HL-60 (cell line): Measurements from ENCODE around the gene AAMP.

Source experiments
- CTCF ChIP-seq: IDR thresholded peaks from one replicate; pipeline ENCODE4 v1.5.1; 2011; ENCODE audit warnings: low read length, control low read depth, inconsistent platforms; ENCODE audit not compliant: insufficient read depth
- GABPA ChIP-seq: IDR thresholded peaks from 2 replicates; pipeline ENCODE4 v1.6.1; 2012; ENCODE audit warnings: low read depth
- POLR2AphosphoS5 ChIP-seq: IDR thresholded peaks from 2 replicates; pipeline ENCODE4 v1.6.1; 2012; ENCODE audit warnings: low read depth
- TF ChIP-seq, protein P1 (sequence below): IDR thresholded peaks from 2 replicates; pipeline ENCODE4 v1.6.1; 2012; ENCODE audit warnings: low read depth; ENCODE audit not compliant: insufficient replicate concordance

GRCh38 chr2:218270721-218271486, 967 bp upstream of the AAMP start:
- TF ChIP-seq CTCF (no peak), POLR2AphosphoS5 (no peak), GABPA (no peak)
- TF ChIP-seq, protein P1, sequence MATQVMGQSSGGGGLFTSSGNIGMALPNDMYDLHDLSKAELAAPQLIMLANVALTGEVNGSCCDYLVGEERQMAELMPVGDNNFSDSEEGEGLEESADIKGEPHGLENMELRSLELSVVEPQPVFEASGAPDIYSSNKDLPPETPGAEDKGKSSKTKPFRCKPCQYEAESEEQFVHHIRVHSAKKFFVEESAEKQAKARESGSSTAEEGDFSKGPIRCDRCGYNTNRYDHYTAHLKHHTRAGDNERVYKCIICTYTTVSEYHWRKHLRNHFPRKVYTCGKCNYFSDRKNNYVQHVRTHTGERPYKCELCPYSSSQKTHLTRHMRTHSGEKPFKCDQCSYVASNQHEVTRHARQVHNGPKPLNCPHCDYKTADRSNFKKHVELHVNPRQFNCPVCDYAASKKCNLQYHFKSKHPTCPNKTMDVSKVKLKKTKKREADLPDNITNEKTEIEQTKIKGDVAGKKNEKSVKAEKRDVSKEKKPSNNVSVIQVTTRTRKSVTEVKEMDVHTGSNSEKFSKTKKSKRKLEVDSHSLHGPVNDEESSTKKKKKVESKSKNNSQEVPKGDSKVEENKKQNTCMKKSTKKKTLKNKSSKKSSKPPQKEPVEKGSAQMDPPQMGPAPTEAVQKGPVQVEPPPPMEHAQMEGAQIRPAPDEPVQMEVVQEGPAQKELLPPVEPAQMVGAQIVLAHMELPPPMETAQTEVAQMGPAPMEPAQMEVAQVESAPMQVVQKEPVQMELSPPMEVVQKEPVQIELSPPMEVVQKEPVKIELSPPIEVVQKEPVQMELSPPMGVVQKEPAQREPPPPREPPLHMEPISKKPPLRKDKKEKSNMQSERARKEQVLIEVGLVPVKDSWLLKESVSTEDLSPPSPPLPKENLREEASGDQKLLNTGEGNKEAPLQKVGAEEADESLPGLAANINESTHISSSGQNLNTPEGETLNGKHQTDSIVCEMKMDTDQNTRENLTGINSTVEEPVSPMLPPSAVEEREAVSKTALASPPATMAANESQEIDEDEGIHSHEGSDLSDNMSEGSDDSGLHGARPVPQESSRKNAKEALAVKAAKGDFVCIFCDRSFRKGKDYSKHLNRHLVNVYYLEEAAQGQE: no peak
